ENCODE results near the gene MYMX. TPM values are rescaled to one million over a fixed set of nuclear protein-coding genes. Genes with fewer than 3 reads are reported as not detected.

The MYMX gene
- not detected for total RNA-seq

GRCh38 chr6:44216677-44217331 lies at the start of gene MYMX:
MYMX (plus strand) TSS chr6:44216926; CDS start chr6:44217472, 546 bp downstream.
- Histone ChIP-seq H3K27ac (peak within 1 kb of the TSS; percentile 27), H3K4me3 (no peak within 1 kb of the TSS), H3K36me3 (no peaks in the 10 kb centered on the region), H3K9me3 (no peaks in the 10 kb centered on the region), H3K4me1 (peaks cover 50% of the 10 kb centered on the region), H3K27me3 (no peaks in the 10 kb centered on the region)
- intact Hi-C loops (cut with DNase I): no loop called here
- DNase-seq (ENCODE audit: extremely low spot score in 2 of 2): no peak
- TF ChIP-seq CTCF (IDR thresholded peaks at IDR 0.05): no peak
- TF ChIP-seq POLR2A (IDR thresholded peaks at IDR 0.05): no peak

DNA sequence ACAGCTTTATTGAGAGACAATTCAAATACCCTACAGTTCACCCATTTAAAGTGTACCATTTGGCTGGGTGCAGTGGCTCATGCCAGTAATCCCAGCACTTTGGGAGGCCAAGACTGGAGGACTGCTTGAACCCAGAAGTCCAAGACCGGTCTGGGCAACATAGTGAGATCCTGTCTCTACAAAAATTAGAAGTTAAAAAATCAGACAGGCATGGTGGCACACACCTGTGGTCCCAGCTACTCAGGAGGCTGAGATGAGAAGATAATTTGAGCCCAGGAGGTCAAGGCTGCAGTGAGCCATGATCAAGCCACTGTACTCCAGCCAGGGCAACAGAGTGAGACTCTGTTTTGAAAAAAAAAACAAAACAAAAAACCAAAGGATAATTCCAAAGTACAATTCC lies 49.2 kb upstream of the MYMX start:
- intact Hi-C loops (cut with DNase I): no loop called here

DNA sequence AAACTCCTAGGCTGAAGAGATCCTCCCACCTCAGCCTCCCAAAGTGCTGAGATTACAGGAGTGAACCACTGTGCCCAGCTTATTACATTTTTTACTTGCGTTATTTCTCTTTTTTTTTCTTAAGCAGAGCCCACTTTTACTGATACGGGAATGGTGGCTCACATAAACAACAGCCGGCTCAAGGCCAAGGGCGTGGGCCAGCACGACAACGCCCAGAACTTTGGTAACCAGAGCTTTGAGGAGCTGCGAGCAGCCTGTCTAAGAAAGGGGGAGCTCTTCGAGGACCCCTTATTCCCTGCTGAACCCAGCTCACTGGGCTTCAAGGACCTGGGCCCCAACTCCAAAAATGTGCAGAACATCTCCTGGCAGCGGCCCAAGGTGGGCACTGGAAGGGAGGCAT lies 47.6 kb upstream of the MYMX start:
- Histone ChIP-seq H3K4me3 (no peak overlapping the region), H3K9me3 (no peaks in the 10 kb centered on the region), H3K4me1 (no peaks in the 10 kb centered on the region), H3K27ac (no peak overlapping the region), H3K36me3 (no peaks in the 10 kb centered on the region), H3K27me3 (no peaks in the 10 kb centered on the region)
- no peak for DNase-seq (ENCODE audit: extremely low spot score in 2 of 2)
- intact Hi-C loops (cut with DNase I): no loop called here
- TF ChIP-seq POLR2A (IDR thresholded peaks at IDR 0.05): no peak

More for the DNA sequence above, 49.2 kb upstream of the MYMX start:
- no peak overlapping the region for H3K4me3 ChIP-seq
- no peak for DNase-seq (ENCODE audit: extremely low spot score in 2 of 2)
- no peaks in the 10 kb centered on the region for H3K36me3 ChIP-seq
- no peaks in the 10 kb centered on the region for H3K9me3 ChIP-seq
- no peaks in the 10 kb centered on the region for H3K4me1 ChIP-seq
- TF ChIP-seq POLR2AphosphoS5 (IDR thresholded peaks at IDR 0.05; ENCODE audit: insufficient read depth in 1 of 2, low read depth in 1 of 2) (no peak), CTCF (IDR thresholded peaks at IDR 0.05) (no peak), POLR2A (IDR thresholded peaks at IDR 0.05) (no peak)
- H3K27me3 ChIP-seq: no peaks in the 10 kb centered on the region
- H3K27ac ChIP-seq: no peak overlapping the region

- H3K27me3 ChIP-seq: no peaks in the 10 kb centered on the region
- DNase-seq (ENCODE audit: extremely low spot score in 2 of 2): no peak
- no peaks in the 10 kb centered on the region for H3K36me3 ChIP-seq
- intact Hi-C loops (cut with DNase I): loop anchor here (5.0 kb wide), 1 partner anchor 62 kb away; no protein-coding TSS in a partner anchor
- H3K4me3 ChIP-seq: no peak overlapping the region
- no peak overlapping the region for H3K27ac ChIP-seq
- H3K4me1 ChIP-seq: no peaks in the 10 kb centered on the region
- no peaks in the 10 kb centered on the region for H3K9me3 ChIP-seq
- TF ChIP-seq POLR2AphosphoS5 (IDR thresholded peaks at IDR 0.05; ENCODE audit: insufficient read depth in 1 of 2, low read depth in 1 of 2) (no peak), CTCF (IDR thresholded peaks at IDR 0.05) (no peak), POLR2A (IDR thresholded peaks at IDR 0.05) (no peak)
Measured at GRCh38 chr6:44169886-44170570, 46.7 kb upstream of the MYMX start.

- intact Hi-C loops (cut with DNase I): loop anchor here (5.0 kb wide), 1 partner anchor 60 kb away; no protein-coding TSS in a partner anchor
Measured at GRCh38 chr6:44171899-44172546, 44.7 kb upstream of the MYMX start.

More at GRCh38 chr6:44171899-44172546, 44.7 kb upstream of the MYMX start:
- Histone ChIP-seq H3K4me3 (no peak overlapping the region), H3K9me3 (no peaks in the 10 kb centered on the region), H3K27ac (no peak overlapping the region), H3K27me3 (no peaks in the 10 kb centered on the region), H3K36me3 (no peaks in the 10 kb centered on the region), H3K4me1 (no peaks in the 10 kb centered on the region)
- TF ChIP-seq POLR2AphosphoS5 (IDR thresholded peaks at IDR 0.05; ENCODE audit: insufficient read depth in 1 of 2, low read depth in 1 of 2) (no peak), POLR2A (IDR thresholded peaks at IDR 0.05) (no peak), CTCF (IDR thresholded peaks at IDR 0.05) (no peak)
- no peak for DNase-seq (ENCODE audit: extremely low spot score in 2 of 2)
